Measurements from ENCODE around the gene ORM1.

DNA sequence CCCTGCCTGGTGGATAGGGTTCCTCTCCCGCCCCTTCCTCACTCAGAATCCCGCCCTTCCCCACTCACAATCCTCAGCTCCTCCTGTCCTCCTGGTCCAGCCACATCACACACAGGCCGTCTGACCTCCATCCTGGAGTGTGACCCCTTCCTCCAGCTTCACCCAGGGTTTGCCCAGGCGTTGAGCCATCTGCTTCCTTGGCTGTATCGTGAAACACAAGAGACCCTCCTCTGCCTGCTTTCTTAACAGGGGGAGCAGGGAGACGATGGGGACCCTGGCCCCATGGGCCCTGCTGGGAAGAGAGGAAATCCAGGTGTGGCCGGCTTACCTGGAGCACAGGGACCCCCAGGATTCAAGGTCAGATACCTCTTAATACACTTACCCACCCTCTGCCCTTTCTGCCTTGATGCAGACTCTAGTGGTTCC, 32.3 kb upstream of the ORM1 start:
- TF ChIP-seq, protein P1, sequence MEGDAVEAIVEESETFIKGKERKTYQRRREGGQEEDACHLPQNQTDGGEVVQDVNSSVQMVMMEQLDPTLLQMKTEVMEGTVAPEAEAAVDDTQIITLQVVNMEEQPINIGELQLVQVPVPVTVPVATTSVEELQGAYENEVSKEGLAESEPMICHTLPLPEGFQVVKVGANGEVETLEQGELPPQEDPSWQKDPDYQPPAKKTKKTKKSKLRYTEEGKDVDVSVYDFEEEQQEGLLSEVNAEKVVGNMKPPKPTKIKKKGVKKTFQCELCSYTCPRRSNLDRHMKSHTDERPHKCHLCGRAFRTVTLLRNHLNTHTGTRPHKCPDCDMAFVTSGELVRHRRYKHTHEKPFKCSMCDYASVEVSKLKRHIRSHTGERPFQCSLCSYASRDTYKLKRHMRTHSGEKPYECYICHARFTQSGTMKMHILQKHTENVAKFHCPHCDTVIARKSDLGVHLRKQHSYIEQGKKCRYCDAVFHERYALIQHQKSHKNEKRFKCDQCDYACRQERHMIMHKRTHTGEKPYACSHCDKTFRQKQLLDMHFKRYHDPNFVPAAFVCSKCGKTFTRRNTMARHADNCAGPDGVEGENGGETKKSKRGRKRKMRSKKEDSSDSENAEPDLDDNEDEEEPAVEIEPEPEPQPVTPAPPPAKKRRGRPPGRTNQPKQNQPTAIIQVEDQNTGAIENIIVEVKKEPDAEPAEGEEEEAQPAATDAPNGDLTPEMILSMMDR (IDR thresholded peaks at IDR 0.05): no peak
- TF ChIP-seq POLR2A (IDR thresholded peaks at IDR 0.05) (no peak), POLR2AphosphoS5 (IDR thresholded peaks at IDR 0.05) (no peak)
